Spleen (tissue), 7 donors: ENCODE measurements around the gene TEX13A.

Source experiments
- CTCF ChIP-seq, 11 experiments: fragments of 200-600 bp in 7 of 11; fragments of 450-650 bp in 4 of 11; sonication (generic) in 4 of 11; IDR thresholded peaks in 8 of 11; conservative IDR thresholded peaks in 3 of 11; 1 replicate in 7 of 11; 2 replicates in 4 of 11; pipeline versions ENCODE4 v1.4.0 to v1.8.0; 2016 to 2021; ENCODE audit warnings: antibody characterized with exemption in 11 of 11, inconsistent platforms in 4 of 11, mild to moderate bottlenecking in 1 of 11
- POLR2A ChIP-seq, 3 donors: fragments of 450-650 bp; IDR thresholded peaks; one replicate each; pipeline ENCODE4 v1.5.1; 2017; ENCODE audit warnings: antibody characterized with exemption in 3 of 3, mild to moderate bottlenecking in 1 of 3
- POLR2AphosphoS5 ChIP-seq, 3 donors: sonication (generic); formaldehyde crosslinking; IDR thresholded peaks; one replicate each; pipeline ENCODE4 v1.5.1; 2017; ENCODE audit warnings: antibody characterized with exemption in 3 of 3
- donor health status: DM: no; HTN: no; CAD: no; lungs with moderate emphysema.
- donor health status: DM: no; HTN: no; CAD: no.
- donor health status: DM: no; HTN: no; CAD: no.

DNA sequence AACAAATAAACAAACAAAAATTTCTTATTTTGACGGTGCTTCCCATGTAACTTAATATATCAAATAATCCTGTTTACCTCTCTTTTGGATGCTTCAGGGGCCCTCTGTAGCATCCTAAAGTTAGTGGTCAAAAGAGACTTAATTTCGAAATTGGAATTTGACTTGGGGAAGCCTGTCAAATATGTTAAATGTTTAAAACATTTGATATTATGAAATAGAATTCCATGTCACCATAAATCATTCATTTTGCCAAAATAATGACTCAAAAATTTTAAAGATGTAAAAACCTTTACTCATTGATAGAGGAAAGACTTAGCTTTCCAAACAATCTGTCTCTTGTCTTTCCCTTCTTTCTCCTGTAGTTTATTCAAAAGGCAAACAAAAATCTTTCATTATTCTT is 20.6 kb upstream of the TEX13A start:
- no peak for TF ChIP-seq POLR2A (IDR thresholded peaks at IDR 0.05)
- no peak for TF ChIP-seq POLR2AphosphoS5 (IDR thresholded peaks at IDR 0.05)
- TF ChIP-seq CTCF (IDR thresholded peaks at IDR 0.05 in 8 of 11, conservative IDR thresholded peaks at IDR 0.05 in 3 of 11), result no peak
